Activated B cell treated with CpG ODN at 0.5 μM for 24 hours (primary cell): Measurements from ENCODE around the gene SPHK1. TPM values are rescaled to one million over a fixed set of nuclear protein-coding genes. Genes with fewer than 3 reads are reported as not detected.
A peak's percentile ranks its signal among the peaks of the same experiment; 100 is the strongest.

Experiments
- ATAC-seq: fragments of 200-7000 bp; cut with Tn5 transposase; one replicate; pipeline ENCODE4 v1.10.0; 2021; ENCODE audit warnings: low read depth, mild to moderate bottlenecking, moderate library complexity
- CTCF ChIA-PET: fragments of 350-600 bp; sonication (Branson Sonifier 250); formaldehyde crosslinking; loops from one replicate; lab custom pipeline; 2021; ENCODE audit warnings: antibody characterized with exemption; lab: Charles Lee
- POLR2A ChIA-PET: fragments of 350-600 bp; sonication (Branson Sonifier 250); formaldehyde crosslinking; loops from one replicate; lab custom pipeline; 2021; ENCODE audit warnings: antibody characterized with exemption; lab: Charles Lee
- DNase-seq: peaks from one replicate; pipeline ENCODE4 v3.0.0; 2022
- H3K27ac Mint-ChIP-seq: one replicate; pipeline ENCODE4 v1.8.0; 2020; ENCODE audit warnings: mixed read lengths
- H3K27me3 Mint-ChIP-seq: one replicate; pipeline ENCODE4 v1.8.0; 2021; ENCODE audit warnings: mixed read lengths
- H3K36me3 Mint-ChIP-seq: one replicate; pipeline ENCODE4 v1.8.0; 2021; ENCODE audit warnings: low read depth, mixed read lengths
- H3K4me1 Mint-ChIP-seq: one replicate; pipeline ENCODE4 v1.8.0; 2021; ENCODE audit warnings: mixed read lengths
- H3K4me3 Mint-ChIP-seq: one replicate; pipeline ENCODE4 v1.8.0; 2020; ENCODE audit warnings: mild to moderate bottlenecking, mixed read lengths
- H3K9me3 Mint-ChIP-seq: one replicate; pipeline ENCODE4 v1.8.0; 2020; ENCODE audit warnings: mixed read lengths
- intact Hi-C: fragments of 100-400 bp; cut with micrococcal nuclease; formaldehyde crosslinking; loops from one replicate; pipeline ENCODE4 v1.15.1; 2024
- total RNA-seq: library from RNA; stranded (reverse); gene quantifications from 2 replicates; pipeline ENCODE4 v1.2.3, GENCODE V29; 2022
- TF ChIP-seq, protein P1 (sequence below): fragments of 200-600 bp; IDR thresholded peaks from one replicate; pipeline ENCODE4 v1.8.0; 2022; ENCODE audit warnings: antibody characterized with exemption, mild to moderate bottlenecking

The SPHK1 gene
- total RNA-seq, 1 donor from 2014 or later = 1.1 TPM

GRCh38 chr17:76383546-76384221 is 725 bp upstream of the SPHK1 start:
- POLR2A ChIA-PET = interaction anchor here (1.4 to 3.9 kb wide), 2 partner anchors 14 to 30 kb away, joined by 5 to 29 read pairs; partner anchors contain the start of gene PRPSAP1
- H3K36me3 Mint-ChIP-seq = no peaks in the 10 kb centered on the region

DNA sequence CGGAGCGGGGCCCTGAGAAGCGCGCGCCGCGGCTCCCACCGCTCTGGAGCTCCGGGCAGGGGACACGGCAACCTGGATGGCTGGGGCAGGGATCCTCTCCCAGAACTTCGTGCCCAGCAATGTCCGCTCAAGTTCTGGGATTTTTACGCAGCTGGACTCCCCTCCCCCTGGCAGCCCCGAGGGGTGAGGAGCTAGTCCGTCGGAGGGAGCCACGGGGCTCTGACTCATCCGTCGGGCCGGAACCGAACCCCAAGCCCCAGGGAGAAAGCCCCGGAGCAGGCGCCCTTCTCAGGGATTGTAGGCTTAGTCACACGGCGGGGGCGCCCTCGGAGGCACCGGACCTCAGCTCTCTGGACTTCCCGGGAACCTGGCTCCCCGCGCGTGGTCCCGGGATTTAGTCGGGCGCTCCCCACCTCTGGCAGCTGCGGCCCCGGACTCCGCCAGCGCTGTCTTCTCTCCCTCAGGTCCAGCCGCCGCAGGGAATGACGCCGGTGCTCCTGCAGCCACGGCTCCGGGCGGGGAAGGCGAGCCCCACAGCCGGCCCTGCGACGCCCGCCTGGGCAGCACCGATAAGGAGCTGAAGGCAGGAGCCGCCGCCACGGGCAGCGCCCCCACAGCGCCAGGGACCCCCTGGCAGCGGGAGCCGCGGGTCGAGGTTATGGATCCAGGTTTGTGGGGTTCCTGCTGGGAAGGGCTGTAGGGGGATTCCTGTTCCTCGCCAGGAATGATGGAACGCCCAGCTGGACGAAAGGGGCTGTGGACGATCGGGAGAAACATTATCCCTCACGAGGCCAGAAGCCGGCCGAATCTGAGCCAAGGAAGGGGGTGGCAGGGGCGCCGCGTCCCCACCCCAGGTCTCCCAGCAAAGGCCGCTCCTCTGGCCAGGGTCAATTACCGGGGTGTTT is 830 bp downstream of the SPHK1 start:
- TF ChIP-seq, protein P1, sequence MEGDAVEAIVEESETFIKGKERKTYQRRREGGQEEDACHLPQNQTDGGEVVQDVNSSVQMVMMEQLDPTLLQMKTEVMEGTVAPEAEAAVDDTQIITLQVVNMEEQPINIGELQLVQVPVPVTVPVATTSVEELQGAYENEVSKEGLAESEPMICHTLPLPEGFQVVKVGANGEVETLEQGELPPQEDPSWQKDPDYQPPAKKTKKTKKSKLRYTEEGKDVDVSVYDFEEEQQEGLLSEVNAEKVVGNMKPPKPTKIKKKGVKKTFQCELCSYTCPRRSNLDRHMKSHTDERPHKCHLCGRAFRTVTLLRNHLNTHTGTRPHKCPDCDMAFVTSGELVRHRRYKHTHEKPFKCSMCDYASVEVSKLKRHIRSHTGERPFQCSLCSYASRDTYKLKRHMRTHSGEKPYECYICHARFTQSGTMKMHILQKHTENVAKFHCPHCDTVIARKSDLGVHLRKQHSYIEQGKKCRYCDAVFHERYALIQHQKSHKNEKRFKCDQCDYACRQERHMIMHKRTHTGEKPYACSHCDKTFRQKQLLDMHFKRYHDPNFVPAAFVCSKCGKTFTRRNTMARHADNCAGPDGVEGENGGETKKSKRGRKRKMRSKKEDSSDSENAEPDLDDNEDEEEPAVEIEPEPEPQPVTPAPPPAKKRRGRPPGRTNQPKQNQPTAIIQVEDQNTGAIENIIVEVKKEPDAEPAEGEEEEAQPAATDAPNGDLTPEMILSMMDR = no peak
- H3K36me3 Mint-ChIP-seq = peaks cover 15% of the 10 kb centered on the region
- no peak overlapping the region for H3K27ac Mint-ChIP-seq
- peak; percentile 9 for ATAC-seq
- peaks cover 2% of the 10 kb centered on the region for H3K27me3 Mint-ChIP-seq
- H3K4me3 Mint-ChIP-seq = peak overlapping the region; percentile 75
- ChIA-PET POLR2A (interaction anchor here (0.6 to 3.9 kb wide), 10 partner anchors 8 to 541 kb away, joined by 3 to 29 read pairs (median 3); partner anchors contain the start of genes PRPSAP1, UBALD2, UNC13D and WBP2), CTCF (interaction anchor here (0.6 to 3.2 kb wide), 18 partner anchors 10 to 1096 kb away, joined by 3 to 29 read pairs (median 4); partner anchors contain the start of genes PRPSAP1, SLC25A19 and UBE2O)
- peaks cover 15% of the 10 kb centered on the region for H3K4me1 Mint-ChIP-seq
- H3K9me3 Mint-ChIP-seq = no peaks in the 10 kb centered on the region
- intact Hi-C loops = loop anchor here (1.0 to 10.0 kb wide), 5 partner anchors 31 to 370 kb away; partner anchors contain the start of genes EXOC7, GALR2 and SRP68
- peak; percentile 47 for DNase-seq

More at GRCh38 chr17:76383546-76384221, 725 bp upstream of the SPHK1 start:
- DNase-seq (peak; percentile 49), ATAC-seq (peak; percentile 18)
- CTCF ChIA-PET = interaction anchor here (0.6 to 3.2 kb wide), 6 partner anchors 8 to 145 kb away, joined by 3 to 23 read pairs (median 6); partner anchors contain the start of genes PRPSAP1 and UBE2O
- H3K9me3 Mint-ChIP-seq = no peaks in the 10 kb centered on the region
- intact Hi-C loops = loop anchor here (1.0 to 10.0 kb wide), 4 partner anchors 29 to 369 kb away; partner anchors contain the start of genes EXOC7, GALR2 and SRP68
- peaks cover 15% of the 10 kb centered on the region for H3K4me1 Mint-ChIP-seq
- TF ChIP-seq, protein P1 = no peak
- peak overlapping the region; percentile 71 for H3K27ac Mint-ChIP-seq
- H3K4me3 Mint-ChIP-seq = peak overlapping the region; percentile 86
- peaks cover 5% of the 10 kb centered on the region for H3K27me3 Mint-ChIP-seq

- Mint-ChIP-seq H3K27ac (no peak overlapping the region), H3K27me3 (peaks cover 2% of the 10 kb centered on the region), H3K36me3 (peaks cover 23% of the 10 kb centered on the region), H3K4me1 (peaks cover 15% of the 10 kb centered on the region), H3K4me3 (peak overlapping the region; percentile 75), H3K9me3 (no peaks in the 10 kb centered on the region)
- CTCF ChIA-PET = interaction anchor here (0.8 to 3.2 kb wide), 13 partner anchors 11 to 260 kb away, joined by 3 to 29 read pairs (median 4); partner anchors contain the start of genes PRPSAP1 and UBE2O
- TF ChIP-seq, protein P1 = peak; percentile 62
- peak; percentile 78 for DNase-seq
- intact Hi-C loops = loop anchor here (1.0 to 10.0 kb wide), 3 partner anchors 171 to 371 kb away; partner anchors contain the start of gene EXOC7
- ATAC-seq = peak; percentile 47
- POLR2A ChIA-PET = interaction anchor here (0.5 to 3.9 kb wide), 6 partner anchors 33 to 482 kb away, joined by 3 to 29 read pairs (median 3); partner anchors contain the start of gene PRPSAP1
Measured at GRCh38 chr17:76385892-76386786, 1.7 kb downstream of the SPHK1 start.

- no peaks in the 10 kb centered on the region for H3K9me3 Mint-ChIP-seq
- peaks cover 30% of the 10 kb centered on the region for H3K36me3 Mint-ChIP-seq
- ChIA-PET CTCF (interaction anchor here (0.9 to 3.2 kb wide), 2 partner anchors 10 to 86 kb away, joined by 3 to 29 read pairs; no protein-coding TSS in a partner anchor), POLR2A (interaction anchor here (0.5 kb wide), 1 partner anchor 58 kb away, joined by 3 read pairs; no protein-coding TSS in a partner anchor)
- no peak overlapping the region for H3K4me3 Mint-ChIP-seq
- intact Hi-C loops = loop anchor here (10.0 kb wide), 2 partner anchors 282 to 372 kb away; partner anchors contain the start of gene EXOC7
- H3K27ac Mint-ChIP-seq = no peak overlapping the region
- DNase-seq (no peak), ATAC-seq (no peak)
- peaks cover 2% of the 10 kb centered on the region for H3K27me3 Mint-ChIP-seq
- H3K4me1 Mint-ChIP-seq = peaks cover 13% of the 10 kb centered on the region
- TF ChIP-seq, protein P1 = no peak
Measured at GRCh38 chr17:76386966-76387765, 2.8 kb downstream of the SPHK1 start.
